ENCODE results near the gene RPL35. TPM values are rescaled to one million over a fixed set of nuclear protein-coding genes. Genes with fewer than 3 reads are reported as not detected.

The RPL35 gene
- total RNA-seq, result 1,000 to 10,000 TPM; 1,415 to 1,987 (median 1,778) TPM
- 1,000 to 10,000 TPM; 2,038 to 2,135 TPM for polyA plus RNA-seq
- total RNA-seq, result 467 reads per million, percentile 98 among the genes with 10 or more reads in this experiment

DNA sequence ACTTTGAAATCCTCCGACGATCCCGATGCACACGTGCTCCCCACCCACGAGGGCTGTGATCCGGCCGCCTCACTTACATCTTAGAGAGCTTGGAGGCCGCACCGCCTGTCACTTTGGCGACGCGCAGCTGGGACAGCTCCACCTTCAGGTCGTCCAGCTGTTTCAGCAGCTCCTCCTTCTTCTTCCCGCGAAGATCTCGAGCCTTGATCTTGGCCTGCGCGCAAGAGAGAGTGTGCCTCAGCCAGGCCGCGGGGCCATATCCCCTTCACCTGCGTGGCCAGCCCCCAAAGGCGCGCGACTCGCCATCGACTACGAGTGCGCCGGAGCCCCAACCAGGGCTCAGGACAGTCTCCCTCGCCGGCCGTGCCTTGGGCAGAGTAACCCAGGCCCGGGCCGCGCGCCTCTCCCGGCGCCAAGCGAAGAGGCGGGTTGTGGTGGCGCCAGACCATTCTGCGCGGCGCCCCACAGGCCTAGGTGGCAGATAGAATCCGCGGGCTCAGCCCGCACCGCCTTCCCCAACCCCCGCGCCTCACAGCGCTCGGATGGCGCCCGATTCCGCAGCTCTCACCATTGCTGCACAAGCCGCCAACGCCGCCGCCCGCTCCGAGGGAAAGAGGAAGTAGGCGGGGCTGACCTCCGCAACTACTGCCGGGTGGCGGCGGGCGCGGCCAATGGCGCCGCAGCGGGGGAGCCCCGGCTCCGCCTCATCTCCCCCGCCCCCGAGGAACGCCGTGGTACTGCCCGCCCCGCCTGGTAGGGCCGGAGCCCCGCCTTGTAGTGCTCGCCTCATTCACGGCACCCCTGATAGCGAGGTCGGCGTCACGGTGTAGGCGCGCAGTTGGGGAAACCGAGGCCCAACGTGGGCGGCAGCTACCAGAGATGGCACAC, at the start of gene RPL35, which contains the start of gene ARPC5L:
TSS of gene RPL35 (minus strand) at position 616 of the 888 bp plus-strand sequence. CDS start at position 571, 45 bp downstream.
TSS of gene ARPC5L (plus strand) at position 789 of the 888 bp plus-strand sequence. CDS start 7,161 bp downstream, outside the sequence.
- peak within 1 kb of the TSS; percentile 91 to 99 (median 96) for H3K27ac Mint-ChIP-seq
- DNase-seq (peak; percentile 91 to 97 (median 95)), ATAC-seq (peak; percentile 98)
- Histone ChIP-seq H3K27me3 (ENCODE audit: control insufficient read depth in 2 of 2, insufficient read depth in 2 of 2, low read length in 2 of 2) (no peaks in the 10 kb centered on the region), H3K4me1 (ENCODE audit: control insufficient read depth in 2 of 2, insufficient read depth in 2 of 2, low read length in 2 of 2) (peaks cover 7 to 16% of the 10 kb centered on the region in 2 donors), H3K36me3 (ENCODE audit: control insufficient read depth in 2 of 3, insufficient read depth in 3 of 3, low read length in 3 of 3) (peaks cover 0 to 49% (median 6%) of the 10 kb centered on the region in 3 experiments), H3K4me3 (ENCODE audit: low read length) (peak within 1 kb of the TSS; percentile 88), H3K9me3 (ENCODE audit: control insufficient read depth in 2 of 3, low read length in 3 of 3) (no peaks in the 10 kb centered on the region), H3K27ac (ENCODE audit: low read depth, low read length) (peak within 1 kb of the TSS; percentile 87)
- H3K4me1 Mint-ChIP-seq, result peaks cover 7 to 36% (median 29%) of the 10 kb centered on the region in 7 donors
- peak within 1 kb of the TSS; percentile 89 to 99 (median 95) for H3K4me3 Mint-ChIP-seq
- H3K9me3 Mint-ChIP-seq, result peaks cover 0 to 2% (median 0%) of the 10 kb centered on the region in 11 donors
- ChIA-PET CTCF (interaction anchor here (1.3 to 2.4 kb wide), 2 partner anchors 9 to 32 kb away, joined by 7 read pairs; no protein-coding TSS in a partner anchor), POLR2A (interaction anchor here (1.0 to 2.9 kb wide), 13 partner anchors 8 to 380 kb away, joined by 3 to 14 read pairs (median 5); partner anchors contain the start of genes HSPA5, NR6A1 and WDR38)
- peaks cover 4 to 26% (median 13%) of the 10 kb centered on the region in 5 donors for H3K36me3 Mint-ChIP-seq
- no peaks in the 10 kb centered on the region for H3K27me3 Mint-ChIP-seq
- intact Hi-C loops (cut with micrococcal nuclease), result loop anchor here (1.0 to 10.0 kb wide), 14 partner anchors 8 to 1954 kb away; partner anchors contain the start of genes GOLGA1 (in 2 of the 2), NR6A1 (in 2 of the 2), PPP6C (in 2 of the 2) and GAPVD1 (in 1 of the 2)

DNA sequence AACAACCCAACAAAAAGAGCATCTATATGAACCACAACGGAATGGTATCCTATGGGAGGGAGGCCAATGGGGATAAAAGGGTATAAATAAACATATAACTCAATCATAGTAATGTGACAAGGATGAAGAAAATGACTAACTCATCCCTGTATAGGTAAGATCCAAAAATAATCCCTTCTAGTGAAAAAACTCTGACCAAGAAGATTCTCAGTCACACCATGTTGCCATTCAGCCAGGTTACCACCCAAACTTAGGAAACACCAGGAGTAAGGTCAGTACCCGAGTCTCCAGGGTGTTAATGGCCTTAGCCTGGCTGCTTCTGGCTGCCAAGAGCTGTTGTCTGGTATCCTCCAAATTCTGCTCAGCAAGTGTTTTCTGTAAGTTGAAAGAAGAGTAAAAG, 46.3 kb upstream of the RPL35 start:
- Mint-ChIP-seq H3K36me3 (peaks cover 27 to 62% (median 52%) of the 10 kb centered on the region in 5 donors), H3K4me1 (no peaks in the 10 kb centered on the region), H3K9me3 (no peaks in the 10 kb centered on the region), H3K27me3 (peaks cover 0 to 5% (median 3%) of the 10 kb centered on the region in 5 donors), H3K4me3 (no peak overlapping the region), H3K27ac (no peak overlapping the region)
- no peak for ATAC-seq
- POLR2A ChIA-PET, result interaction anchor here (1.4 kb wide), 1 partner anchor 22 kb away, joined by 4 read pairs; no protein-coding TSS in a partner anchor
- DNase-seq, result no peak
- peaks cover 0 to 48% (median 10%) of the 10 kb centered on the region in 3 experiments for H3K36me3 ChIP-seq (ENCODE audit: control insufficient read depth in 2 of 3, insufficient read depth in 3 of 3, low read length in 3 of 3)
- no peak overlapping the region for H3K4me3 ChIP-seq (ENCODE audit: low read length)
- H3K4me1 ChIP-seq (ENCODE audit: control insufficient read depth in 2 of 2, insufficient read depth in 2 of 2, low read length in 2 of 2), result no peaks in the 10 kb centered on the region
- H3K9me3 ChIP-seq (ENCODE audit: control insufficient read depth in 2 of 3, low read length in 3 of 3), result no peaks in the 10 kb centered on the region
- intact Hi-C loops (cut with micrococcal nuclease), result no loop called here
- no peaks in the 10 kb centered on the region for H3K27me3 ChIP-seq (ENCODE audit: control insufficient read depth in 2 of 2, insufficient read depth in 2 of 2, low read length in 2 of 2)
- CTCF ChIA-PET, result no interaction called here
- H3K27ac ChIP-seq (ENCODE audit: low read depth, low read length), result no peak overlapping the region

DNA sequence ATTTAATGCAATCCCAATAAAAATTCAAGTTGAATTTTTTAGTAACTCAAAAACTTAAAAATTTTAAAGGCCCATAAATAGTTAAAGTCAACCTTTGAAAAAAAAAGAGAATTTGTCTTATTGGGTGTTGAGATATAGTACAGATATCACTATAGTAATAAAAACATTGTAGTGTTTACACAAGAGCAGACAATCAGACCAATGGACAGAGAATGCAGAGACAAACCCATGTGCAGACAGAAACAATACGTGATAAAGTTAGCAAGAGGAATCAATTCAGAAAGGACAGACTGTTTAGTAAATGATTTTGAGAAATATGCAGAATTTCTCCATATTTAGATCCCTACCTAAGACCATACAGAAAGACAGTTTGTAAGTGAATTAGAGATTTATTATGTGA, 45.2 kb upstream of the RPL35 start:
- Histone ChIP-seq H3K36me3 (ENCODE audit: control insufficient read depth in 2 of 3, insufficient read depth in 3 of 3, low read length in 3 of 3) (peaks cover 0 to 37% (median 10%) of the 10 kb centered on the region in 3 experiments), H3K4me3 (ENCODE audit: low read length) (no peak overlapping the region), H3K9me3 (ENCODE audit: control insufficient read depth in 2 of 3, low read length in 3 of 3) (no peaks in the 10 kb centered on the region), H3K27me3 (ENCODE audit: control insufficient read depth in 2 of 2, insufficient read depth in 2 of 2, low read length in 2 of 2) (no peaks in the 10 kb centered on the region), H3K4me1 (ENCODE audit: control insufficient read depth in 2 of 2, insufficient read depth in 2 of 2, low read length in 2 of 2) (no peaks in the 10 kb centered on the region), H3K27ac (ENCODE audit: low read depth, low read length) (no peak overlapping the region)
- Mint-ChIP-seq H3K4me3 (no peak overlapping the region), H3K36me3 (peaks cover 22 to 62% (median 54%) of the 10 kb centered on the region in 5 donors), H3K4me1 (no peaks in the 10 kb centered on the region), H3K27me3 (peaks cover 0 to 11% (median 5%) of the 10 kb centered on the region in 5 donors), H3K9me3 (no peaks in the 10 kb centered on the region), H3K27ac (no peak overlapping the region)
- CTCF ChIA-PET, result no interaction called here
- ATAC-seq (no peak), DNase-seq (no peak)
- POLR2A ChIA-PET, result no interaction called here
- intact Hi-C loops (cut with micrococcal nuclease), result no loop called here

DNA sequence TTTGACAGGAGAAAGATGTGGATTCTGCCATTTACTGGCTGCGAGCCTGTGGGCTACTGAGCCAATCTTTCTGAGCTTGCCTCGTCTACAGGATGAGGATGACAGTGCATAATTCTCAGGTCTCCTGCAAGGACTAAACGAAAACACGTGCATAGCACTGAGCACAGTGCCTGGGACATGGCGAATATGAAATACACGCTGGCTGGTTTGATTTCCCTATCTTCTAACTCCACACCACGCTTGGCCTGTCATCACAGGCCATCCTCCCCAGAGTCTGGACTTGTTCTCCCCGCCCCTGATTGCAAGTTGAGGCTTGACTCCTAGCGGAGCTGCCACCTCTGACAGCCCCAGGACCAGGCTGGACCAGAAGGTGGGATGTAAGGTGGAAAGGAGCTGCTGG, 38.1 kb upstream of the RPL35 start:
- Histone ChIP-seq H3K9me3 (ENCODE audit: control insufficient read depth in 2 of 3, low read length in 3 of 3) (no peaks in the 10 kb centered on the region), H3K4me1 (ENCODE audit: control insufficient read depth in 2 of 2, insufficient read depth in 2 of 2, low read length in 2 of 2) (no peaks in the 10 kb centered on the region), H3K4me3 (ENCODE audit: low read length) (no peak overlapping the region), H3K36me3 (ENCODE audit: control insufficient read depth in 2 of 3, insufficient read depth in 3 of 3, low read length in 3 of 3) (peaks cover 5 to 36% (median 6%) of the 10 kb centered on the region in 3 experiments), H3K27me3 (ENCODE audit: control insufficient read depth in 2 of 2, insufficient read depth in 2 of 2, low read length in 2 of 2) (no peaks in the 10 kb centered on the region), H3K27ac (ENCODE audit: low read depth, low read length) (no peak overlapping the region)
- ChIA-PET POLR2A (no interaction called here), CTCF (interaction anchor here (0.5 to 0.6 kb wide), 3 partner anchors 55 to 1444 kb away, joined by 3 to 8 read pairs (median 4); no protein-coding TSS in a partner anchor)
- H3K27me3 Mint-ChIP-seq, result peaks cover 0 to 11% (median 8%) of the 10 kb centered on the region in 5 donors
- H3K36me3 Mint-ChIP-seq, result peaks cover 5 to 57% (median 38%) of the 10 kb centered on the region in 5 donors
- intact Hi-C loops (cut with micrococcal nuclease), result no loop called here
- peaks cover 0 to 9% (median 0%) of the 10 kb centered on the region in 11 donors for H3K9me3 Mint-ChIP-seq
- H3K27ac Mint-ChIP-seq, result no peak overlapping the region
- peaks cover under 1 to 13% (median 12%) of the 10 kb centered on the region in 7 donors for H3K4me1 Mint-ChIP-seq
- DNase-seq (no peak), ATAC-seq (no peak)
- no peak overlapping the region for H3K4me3 Mint-ChIP-seq

DNA sequence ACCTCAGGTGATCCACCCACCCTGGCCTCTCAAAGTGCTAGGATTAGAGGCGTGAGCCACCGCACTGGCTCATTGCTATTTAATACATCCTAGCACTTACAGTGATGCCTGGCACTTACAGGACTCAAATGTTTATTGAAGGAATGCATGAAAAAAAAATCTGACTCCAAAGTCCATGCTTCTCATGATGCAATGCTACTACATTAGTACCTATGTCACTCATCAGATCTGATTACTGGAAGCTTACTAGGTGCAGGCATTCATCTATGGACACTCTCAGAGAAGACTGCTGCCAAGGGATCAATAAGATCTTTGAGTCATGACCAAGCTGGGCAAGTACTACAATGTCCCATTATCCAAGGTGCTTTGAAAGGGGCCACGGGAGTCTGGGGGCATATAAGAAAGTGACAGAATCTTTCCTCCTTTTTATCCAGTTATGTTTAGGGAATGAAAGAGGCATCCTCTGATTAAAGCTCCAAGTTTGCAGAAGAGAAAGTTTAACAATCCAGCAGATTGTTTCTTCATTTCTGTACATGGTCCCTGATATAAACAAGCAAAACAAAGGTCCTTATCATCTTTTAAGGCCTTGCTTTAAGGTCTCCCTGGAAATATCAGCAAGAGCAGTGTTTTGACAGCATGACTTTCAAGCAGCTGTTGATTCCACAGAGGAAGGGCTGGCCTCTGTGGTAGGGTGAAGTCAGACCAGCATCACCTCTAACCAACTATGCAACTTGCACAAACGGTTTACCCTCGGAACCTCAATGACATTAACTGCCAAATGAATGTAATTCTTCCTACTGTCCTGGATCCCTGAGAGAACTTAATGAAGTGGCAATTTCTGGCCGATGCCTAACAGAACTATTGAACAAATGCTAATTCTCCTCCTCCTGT, 36.1 kb upstream of the RPL35 start:
- Histone ChIP-seq H3K9me3 (ENCODE audit: control insufficient read depth in 2 of 3, low read length in 3 of 3) (no peaks in the 10 kb centered on the region), H3K27ac (ENCODE audit: low read depth, low read length) (no peak overlapping the region), H3K4me1 (ENCODE audit: control insufficient read depth in 2 of 2, insufficient read depth in 2 of 2, low read length in 2 of 2) (peaks cover 0 to 4% of the 10 kb centered on the region in 2 donors), H3K27me3 (ENCODE audit: control insufficient read depth in 2 of 2, insufficient read depth in 2 of 2, low read length in 2 of 2) (no peaks in the 10 kb centered on the region), H3K4me3 (ENCODE audit: low read length) (no peak overlapping the region), H3K36me3 (ENCODE audit: control insufficient read depth in 2 of 3, insufficient read depth in 3 of 3, low read length in 3 of 3) (peaks cover 5 to 46% (median 6%) of the 10 kb centered on the region in 3 experiments)
- no peak overlapping the region for H3K4me3 Mint-ChIP-seq
- ChIA-PET POLR2A (interaction anchor here (0.6 to 0.7 kb wide), 2 partner anchors 53 to 949 kb away, joined by 3 read pairs; no protein-coding TSS in a partner anchor), CTCF (interaction anchor here (0.7 kb wide), 1 partner anchor 125 kb away, joined by 3 read pairs; no protein-coding TSS in a partner anchor)
- H3K27ac Mint-ChIP-seq, result no peak overlapping the region
- peaks cover 7 to 23% (median 18%) of the 10 kb centered on the region in 7 donors for H3K4me1 Mint-ChIP-seq
- peaks cover 0 to 12% (median 0%) of the 10 kb centered on the region in 11 donors for H3K9me3 Mint-ChIP-seq
- DNase-seq (no peak), ATAC-seq (no peak)
- H3K36me3 Mint-ChIP-seq, result peaks cover 5 to 60% (median 37%) of the 10 kb centered on the region in 5 donors
- peaks cover 0 to 4% (median 3%) of the 10 kb centered on the region in 5 donors for H3K27me3 Mint-ChIP-seq
- intact Hi-C loops (cut with micrococcal nuclease), result no loop called here
